Adipose tissue (tissue), 3 donors: Measurements from ENCODE around the gene HK2. TPM values are rescaled to one million over a fixed set of nuclear protein-coding genes. Genes with fewer than 3 reads are reported as not detected.
"Not testable (repeated sequence)": the region's sequence is repeated elsewhere in the genome, so short reads cannot be mapped to it uniquely, and the experiment has no call there.

Experiments used
- H3K27ac ChIP-seq: one replicate; pipeline ENCODE4 v1.5.1; 2013; ENCODE audit warnings: low read depth, low read length
- WGBS, 3 donors: extraction: QIAGEN DNeasy Blood & Tissue Kit; methylation state at CpG; one replicate each; pipeline ENCODE4 v1.1.7; 2013; 5-methylcytosine and 5-hydroxymethylcytosine counted together
- polyA plus RNA-seq, 3 donors: library from polyadenylated mRNA; stranded (reverse); fragments of 200-250 nt; gene quantifications; one replicate each; pipeline ENCODE4 v1.2.3, GENCODE V29; 2013
- donor health status: healthy with polysubstance abuse.
- donor health status: Bipolar disorder and iron deficiency.
- donor health status: healthy.

The HK2 gene
- polyA plus RNA-seq, 3 donors, result 11.8 to 123 (median 18.2) TPM

GRCh38 chr2:74853360-74853759 lies 19.4 kb downstream of the HK2 start:
- 89 to 94% (median 92%) methylated on average over 8 of the region's 8 CpGs for WGBS, 3 donors
- not testable (repeated sequence) for H3K27ac ChIP-seq

- 94 to 96% (median 95%) methylated on average over 4 of the region's 4 CpGs for WGBS, 3 donors
- H3K27ac ChIP-seq, result no peak overlapping the region
Observed at GRCh38 chr2:74854401-74854800, 20.5 kb downstream of the HK2 start.

GRCh38 chr2:74855114-74855707 lies 21.3 kb downstream of the HK2 start:
- WGBS, 3 donors, result 95 to 97% (median 96%) methylated on average over 16 of the region's 16 CpGs
- not testable (repeated sequence) for H3K27ac ChIP-seq

- no peak overlapping the region for H3K27ac ChIP-seq
- 53 to 77% (median 70%) methylated on average over 10 of the region's 10 CpGs for WGBS, 3 donors
Observed at GRCh38 chr2:74856004-74856578, 22.2 kb downstream of the HK2 start.

GRCh38 chr2:74856599-74856998 lies 22.7 kb downstream of the HK2 start:
- H3K27ac ChIP-seq, result no peak overlapping the region
- WGBS, 3 donors, result 80 to 84% (median 83%) methylated on average over 5 of the region's 5 CpGs

GRCh38 chr2:74857215-74857614 lies 23.3 kb downstream of the HK2 start:
- no peak overlapping the region for H3K27ac ChIP-seq
- WGBS, 3 donors, result 94 to 98% (median 95%) methylated on average over 4 of the region's 4 CpGs

GRCh38 chr2:74857725-74858124 lies 23.8 kb downstream of the HK2 start:
- WGBS, 3 donors, result 87 to 96% (median 91%) methylated on average over 8 of the region's 8 CpGs
- no peak overlapping the region for H3K27ac ChIP-seq

GRCh38 chr2:74858281-74858680 lies 24.4 kb downstream of the HK2 start:
- H3K27ac ChIP-seq, result no peak overlapping the region
- WGBS, 3 donors, result 43 to 81% (median 45%) methylated on average over 3 of the region's 3 CpGs

- WGBS, 3 donors, result 89 to 100% (median 94%) methylated on average over 3 of the region's 3 CpGs
Observed at GRCh38 chr2:74860079-74860478, 26.2 kb downstream of the HK2 start.

GRCh38 chr2:74860521-74860920 lies 26.6 kb downstream of the HK2 start:
- no peak overlapping the region for H3K27ac ChIP-seq
- WGBS, 3 donors, result 47 to 56% (median 56%) methylated on average over 3 of the region's 3 CpGs

More at GRCh38 chr2:74860079-74860478, 26.2 kb downstream of the HK2 start:
- no peak overlapping the region for H3K27ac ChIP-seq

GRCh38 chr2:74861531-74861930 lies 27.6 kb downstream of the HK2 start:
- no peak overlapping the region for H3K27ac ChIP-seq
- 84 to 89% (median 85%) methylated on average over 5 of the region's 5 CpGs for WGBS, 3 donors

GRCh38 chr2:74862020-74862964 lies 28.4 kb downstream of the HK2 start:
- 80 to 83% (median 82%) methylated on average over 17 of the region's 17 CpGs for WGBS, 3 donors
- no peak overlapping the region for H3K27ac ChIP-seq

GRCh38 chr2:74863802-74864248 lies 29.9 kb downstream of the HK2 start:
- H3K27ac ChIP-seq, result no peak overlapping the region
- 61 to 72% (median 69%) methylated on average over 3 of the region's 3 CpGs for WGBS, 3 donors

GRCh38 chr2:74864728-74865722 lies 31.1 kb downstream of the HK2 start:
- no peak overlapping the region for H3K27ac ChIP-seq
- 72 to 90% (median 72%) methylated on average over 20 of the region's 20 CpGs for WGBS, 3 donors

- no peak overlapping the region for H3K27ac ChIP-seq
Observed at GRCh38 chr2:74865770-74866674, 32.1 kb downstream of the HK2 start.

GRCh38 chr2:74867841-74868658 lies 34.1 kb downstream of the HK2 start:
- H3K27ac ChIP-seq, result no peak overlapping the region
- WGBS, 3 donors, result 30 to 72% (median 62%) methylated on average over 14 of the region's 14 CpGs

More at GRCh38 chr2:74865770-74866674, 32.1 kb downstream of the HK2 start:
- 76 to 92% (median 85%) methylated on average over 15 of the region's 15 CpGs for WGBS, 3 donors
